ENCODE results near the gene C17orf50.
"Not testable (repeated sequence)": the region's sequence is repeated elsewhere in the genome, so short reads cannot be mapped to it uniquely, and the experiment has no call there.

C17orf50 gene

GRCh38 chr17:35735036-35735805 lies 25.5 kb upstream of the C17orf50 start:
- DNase-seq, result no peak

- no peak for DNase-seq
Measured at GRCh38 chr17:35736236-35736635, 24.5 kb upstream of the C17orf50 start.

DNA sequence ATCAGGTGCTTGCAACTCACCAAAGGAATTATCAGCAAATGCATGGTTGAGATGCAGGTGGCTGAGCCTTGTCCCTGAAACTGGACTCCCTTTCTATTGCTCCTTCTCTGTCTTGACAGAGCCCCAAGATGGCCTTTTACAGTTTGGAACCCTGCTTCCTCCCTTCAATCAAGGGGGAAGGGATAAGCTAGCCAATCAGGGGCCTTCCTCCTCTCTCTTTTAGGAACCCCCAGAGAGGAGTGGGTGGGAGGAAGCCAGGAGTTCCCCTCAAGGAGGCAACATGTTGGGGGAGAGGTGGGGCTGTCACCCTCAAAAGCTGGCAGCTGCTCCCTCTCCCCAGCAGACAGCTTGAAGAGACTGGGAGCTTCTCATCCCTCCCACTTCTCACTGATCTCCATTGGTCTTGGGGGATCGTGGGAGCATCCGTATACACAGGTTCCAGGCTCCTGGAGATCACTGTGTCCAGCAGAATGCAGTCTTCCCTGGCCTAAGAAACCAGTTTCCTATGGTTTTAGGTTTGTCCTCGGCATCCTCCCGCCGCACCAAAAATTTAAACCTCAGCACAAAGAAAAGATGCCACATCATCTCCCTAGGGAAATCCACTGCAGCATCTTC lies 22.1 kb upstream of the C17orf50 start:
- no peak for DNase-seq

DNA sequence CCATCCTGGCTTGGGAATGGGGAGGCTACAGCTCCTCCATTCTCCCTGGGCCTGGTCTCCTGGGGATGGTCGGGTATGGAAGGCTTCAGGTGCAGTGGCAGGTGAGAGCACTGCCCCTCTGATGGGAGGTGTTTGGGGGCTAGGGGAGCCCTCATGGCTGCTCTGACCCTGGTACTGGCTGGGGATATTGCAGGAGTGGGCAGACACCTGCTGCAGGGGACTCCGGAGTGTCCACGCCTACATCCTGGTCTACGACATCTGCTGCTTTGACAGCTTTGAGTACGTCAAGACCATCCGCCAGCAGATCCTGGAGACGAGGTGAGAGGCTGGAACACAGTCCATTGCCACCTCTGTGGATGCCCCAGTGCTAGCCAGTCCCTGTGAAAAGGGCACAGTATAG lies 20.5 kb upstream of the C17orf50 start:
- no peak for DNase-seq

DNA sequence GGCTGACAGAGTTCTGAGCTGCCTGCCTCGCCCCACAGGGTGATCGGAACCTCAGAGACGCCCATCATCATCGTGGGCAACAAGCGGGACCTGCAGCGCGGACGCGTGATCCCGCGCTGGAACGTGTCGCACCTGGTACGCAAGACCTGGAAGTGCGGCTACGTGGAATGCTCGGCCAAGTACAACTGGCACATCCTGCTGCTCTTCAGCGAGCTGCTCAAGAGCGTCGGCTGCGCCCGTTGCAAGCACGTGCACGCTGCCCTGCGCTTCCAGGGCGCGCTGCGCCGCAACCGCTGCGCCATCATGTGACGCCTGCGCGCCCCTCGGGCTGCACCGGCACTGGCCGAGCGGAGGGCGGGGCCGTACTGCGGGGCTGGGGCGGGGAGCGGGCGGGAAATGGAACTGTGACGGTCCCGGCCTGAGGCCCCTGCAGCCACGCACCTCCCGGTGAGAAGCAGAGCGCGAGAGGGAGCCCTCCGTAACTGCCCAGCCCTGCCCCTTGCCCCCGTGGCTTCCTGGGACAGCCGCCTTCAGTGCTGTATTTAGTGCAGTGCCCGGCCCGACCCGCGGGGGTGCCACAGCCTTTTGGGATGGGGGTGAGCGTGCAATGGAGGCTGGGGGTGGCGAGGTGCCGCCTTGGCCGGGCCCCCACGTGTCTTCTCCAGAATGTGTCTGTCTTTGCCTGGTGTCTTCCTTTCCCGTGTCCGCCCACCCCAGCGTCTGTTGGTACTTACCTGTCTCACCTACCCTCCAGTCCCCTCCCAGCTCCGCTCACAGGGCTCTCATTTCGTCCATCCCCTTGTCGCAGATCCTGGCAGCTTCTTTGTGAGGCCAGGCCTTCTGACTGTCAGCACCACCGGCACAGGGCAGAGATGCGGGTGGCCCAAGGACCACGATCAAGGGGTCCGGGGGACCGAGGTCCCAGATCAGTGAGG lies 19.4 kb upstream of the C17orf50 start:
- no peak for DNase-seq

DNA sequence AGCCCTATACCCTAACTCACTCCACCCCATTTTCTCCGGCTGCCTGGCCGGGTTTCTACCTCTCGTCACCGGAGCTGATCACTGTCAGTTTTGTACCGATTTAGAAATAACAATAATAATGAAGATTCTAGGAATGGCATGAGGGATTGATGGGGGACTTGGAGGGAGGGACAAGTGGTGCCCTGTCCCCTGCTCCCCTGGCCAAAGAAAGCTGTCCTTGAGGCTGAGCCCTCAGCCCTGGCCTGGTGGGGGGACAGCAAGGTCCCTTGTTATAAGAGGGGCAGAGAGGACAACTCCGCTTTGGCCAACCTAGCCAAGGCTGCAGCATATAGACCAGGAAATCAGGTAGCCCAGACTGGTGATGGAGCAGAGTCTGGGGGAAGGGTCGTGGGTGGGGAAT lies 18.2 kb upstream of the C17orf50 start:
- no peak for DNase-seq

GRCh38 chr17:35742896-35743477 lies 17.7 kb upstream of the C17orf50 start:
- no peak for DNase-seq

DNA sequence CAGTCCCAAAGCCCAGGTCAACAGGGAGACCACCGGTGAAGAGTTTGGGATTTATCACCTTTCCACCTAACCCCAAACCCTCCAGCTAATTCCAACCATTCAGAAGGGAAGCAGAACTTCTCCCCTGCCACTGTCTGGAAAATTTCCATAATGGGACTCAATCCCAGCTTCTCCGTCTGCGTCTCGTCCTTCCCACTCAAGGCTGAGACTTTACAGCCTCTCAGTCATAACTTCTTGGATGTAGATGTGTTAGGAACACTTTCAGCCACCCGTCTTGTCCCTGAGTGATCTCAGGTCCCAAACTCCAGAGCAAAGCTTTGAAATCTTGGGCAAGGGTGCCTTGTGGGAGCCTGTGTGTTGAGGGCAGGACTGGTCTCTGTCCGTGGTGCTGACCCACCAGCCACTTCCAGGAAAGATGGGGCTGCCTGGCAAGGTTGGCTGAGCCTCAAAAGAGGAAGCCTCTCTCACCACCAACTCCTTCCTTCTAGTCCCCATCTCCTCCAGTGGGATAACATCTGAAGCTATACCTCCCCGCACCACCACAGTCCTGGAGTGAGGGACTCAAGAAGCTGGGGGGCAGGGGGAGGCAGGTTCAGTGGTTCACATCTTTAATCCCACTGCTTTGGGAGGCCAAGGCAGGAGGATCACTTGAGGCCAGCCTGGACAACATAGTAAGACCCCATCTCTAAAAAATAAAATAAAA lies 16.9 kb upstream of the C17orf50 start:
- no peak for DNase-seq

DNA sequence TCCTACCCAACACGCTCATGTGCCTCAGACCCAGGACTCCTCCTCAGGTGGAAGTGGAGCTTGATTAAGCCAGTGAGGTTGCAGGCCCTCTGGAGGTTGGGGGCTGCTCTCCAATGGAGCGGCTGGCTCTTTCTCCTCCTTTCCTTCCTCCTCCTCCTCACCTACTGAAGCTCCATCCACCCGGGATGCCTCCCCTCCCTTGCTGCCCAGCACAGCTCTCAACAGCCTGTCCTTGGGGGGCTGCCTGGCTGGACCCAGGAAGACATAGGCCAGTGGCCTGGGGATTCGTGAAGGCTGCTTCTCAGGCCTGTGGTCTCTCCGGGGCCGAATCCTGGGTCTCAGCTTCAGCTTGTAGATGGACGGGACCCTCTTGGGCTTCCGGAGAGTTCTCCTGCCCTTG lies 15.9 kb upstream of the C17orf50 start:
- no peak for DNase-seq

DNA sequence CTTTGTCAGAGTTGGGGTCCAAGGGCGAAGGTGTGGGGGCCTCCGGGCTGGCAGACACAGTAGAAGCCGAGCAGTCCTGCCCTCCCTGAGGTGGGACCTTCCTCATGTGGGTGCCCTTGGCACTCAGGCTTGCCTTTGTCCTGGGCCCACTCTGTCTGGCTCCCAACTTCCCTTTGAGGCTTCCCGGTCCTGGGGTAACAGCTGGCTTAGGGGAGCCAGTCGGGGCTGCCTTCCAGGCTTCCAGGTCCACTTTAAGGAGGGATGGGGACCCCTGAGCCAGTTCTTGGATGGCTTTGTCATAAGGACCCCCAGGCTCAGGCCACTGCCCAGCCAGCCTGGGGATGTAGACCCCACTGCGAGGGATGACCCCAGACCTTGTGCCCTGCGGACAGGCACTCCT lies 15.4 kb upstream of the C17orf50 start:
- no peak for DNase-seq

- DNase-seq, result no peak
Measured at GRCh38 chr17:35745749-35746320, 14.9 kb upstream of the C17orf50 start.

GRCh38 chr17:35747540-35748017 lies 13.1 kb upstream of the C17orf50 start:
- peak; percentile 73 to 75 for DNase-seq

DNA sequence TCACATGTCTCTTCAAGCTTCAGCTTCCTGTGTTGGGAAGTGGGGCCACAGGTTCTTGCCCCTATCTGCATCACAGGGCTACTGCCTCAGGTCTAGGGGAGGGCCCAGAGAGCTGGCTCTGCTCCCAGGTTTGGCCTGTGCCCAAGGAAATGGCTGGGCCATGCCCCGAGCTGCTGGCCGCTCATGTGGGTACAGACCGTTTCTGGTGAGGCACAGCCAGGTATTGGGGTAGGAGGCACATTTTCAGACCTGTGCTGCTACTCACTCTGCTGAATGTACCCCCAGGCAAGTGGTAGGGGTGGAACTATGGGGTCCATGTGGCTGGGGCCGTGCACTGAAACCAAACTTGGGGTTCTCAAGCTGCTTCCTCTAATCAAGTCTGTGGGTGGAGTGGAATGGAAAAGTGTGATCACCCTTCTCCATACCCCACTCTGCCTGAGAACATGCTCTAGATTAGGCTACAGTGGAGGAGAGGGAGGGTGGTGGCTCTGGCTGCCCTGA lies 12.3 kb upstream of the C17orf50 start:
- DNase-seq, result no peak

GRCh38 chr17:35748979-35749378 lies 11.7 kb upstream of the C17orf50 start:
- no peak for DNase-seq

GRCh38 chr17:35749560-35750412 lies 10.9 kb upstream of the C17orf50 start:
- no peak for DNase-seq

GRCh38 chr17:35750526-35751395 lies 9.9 kb upstream of the C17orf50 start:
- no peak for DNase-seq

GRCh38 chr17:35751541-35751940 lies 9.1 kb upstream of the C17orf50 start:
- not testable (repeated sequence) for DNase-seq

GRCh38 chr17:35752471-35752870 lies 8.2 kb upstream of the C17orf50 start:
- no peak for DNase-seq

GRCh38 chr17:35752945-35753764 lies 7.5 kb upstream of the C17orf50 start, which contains the start of gene GAS2L2:
Gene GAS2L2, minus strand, starts transcription at chr17:35753239. Its CDS starts 389 bp downstream, at chr17:35752850.
- no peak for DNase-seq
